Measurements from ENCODE around the gene PKMYT1. TPM values are rescaled to one million over a fixed set of nuclear protein-coding genes. Genes with fewer than 3 reads are reported as not detected.

PKMYT1 gene
- total RNA-seq, 1 donor from 2014 or later: 6.1 TPM

DNA sequence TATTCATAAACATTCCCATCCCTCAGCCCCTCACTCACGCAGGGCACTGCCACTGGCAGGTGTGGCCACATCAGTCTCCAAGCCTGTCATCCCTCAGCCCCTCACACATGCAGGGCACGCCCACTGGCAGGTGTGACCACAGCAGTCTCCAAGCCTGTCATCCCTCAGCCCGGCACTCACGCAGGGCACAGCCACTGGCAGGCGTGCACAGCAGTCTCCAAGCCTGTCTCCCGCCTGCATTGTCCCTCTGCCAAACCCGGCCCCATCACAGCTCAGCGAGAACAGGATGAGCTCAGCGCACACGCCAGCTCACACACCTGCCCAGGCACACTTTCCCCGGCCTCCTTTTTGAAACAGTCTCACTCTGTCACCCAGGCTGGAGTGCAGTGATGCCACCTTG lies 27.6 kb downstream of the PKMYT1 start:
- Histone ChIP-seq H3K36me3 (ENCODE audit: control insufficient read depth, insufficient read depth, low read length) (no peaks in the 10 kb centered on the region), H3K4me3 (ENCODE audit: low read depth, low read length) (no peak overlapping the region), H3K27me3 (ENCODE audit: control insufficient read depth, insufficient read depth, low read length) (peaks cover 26% of the 10 kb centered on the region)
- TF ChIP-seq CTCF (IDR thresholded peaks at IDR 0.05; ENCODE audit: insufficient read depth, low read length, poor library complexity, severe bottlenecking): no peak
- no peak for DNase-seq (ENCODE audit: low read depth)

DNA sequence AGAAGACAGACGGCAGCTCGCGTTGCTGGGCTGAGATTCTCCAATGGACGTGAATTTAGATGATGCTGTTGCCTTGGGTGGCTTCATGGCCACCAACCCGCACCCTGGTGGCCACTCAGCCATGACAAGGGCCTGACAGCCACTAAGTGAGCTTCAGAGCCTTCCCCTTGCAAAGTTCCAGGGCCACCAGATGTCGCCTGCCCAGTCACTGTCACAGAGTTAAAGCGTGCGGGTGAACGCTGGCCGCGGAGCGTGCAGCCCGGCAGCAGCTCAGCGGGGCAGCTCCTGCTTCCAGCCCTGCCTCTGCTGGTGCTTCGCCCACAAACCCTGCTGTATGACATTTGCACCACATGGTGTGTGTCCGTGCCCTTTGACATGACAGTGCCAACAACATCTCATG lies 29.5 kb downstream of the PKMYT1 start:
- no peak overlapping the region for H3K4me3 ChIP-seq (ENCODE audit: low read depth, low read length)
- no peaks in the 10 kb centered on the region for H3K36me3 ChIP-seq (ENCODE audit: control insufficient read depth, insufficient read depth, low read length)
- H3K27me3 ChIP-seq (ENCODE audit: control insufficient read depth, insufficient read depth, low read length): peaks cover 22% of the 10 kb centered on the region
- no peak for DNase-seq (ENCODE audit: low read depth)
- TF ChIP-seq CTCF (IDR thresholded peaks at IDR 0.05; ENCODE audit: insufficient read depth, low read length, poor library complexity, severe bottlenecking): no peak

DNA sequence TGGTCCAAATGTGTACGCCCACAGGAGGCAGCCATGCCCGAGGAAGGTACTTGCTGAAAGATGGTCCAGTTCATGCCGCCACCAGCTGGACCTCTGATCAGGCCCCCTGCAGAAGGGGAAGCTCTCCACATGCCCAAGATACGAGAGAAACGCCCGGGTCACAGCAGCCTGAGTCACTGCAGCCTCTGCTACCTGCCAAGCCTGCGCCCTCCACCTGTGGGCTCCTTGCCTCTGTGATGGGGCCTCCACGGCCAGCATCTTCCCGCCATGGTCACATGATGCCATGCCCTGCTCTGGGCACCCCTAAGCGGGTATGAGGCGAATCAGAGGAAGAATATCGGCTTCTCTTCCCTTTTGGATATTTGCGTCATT lies 29.9 kb downstream of the PKMYT1 start:
- no peak for TF ChIP-seq CTCF (IDR thresholded peaks at IDR 0.05; ENCODE audit: insufficient read depth, low read length, poor library complexity, severe bottlenecking)
- H3K27me3 ChIP-seq (ENCODE audit: control insufficient read depth, insufficient read depth, low read length): peaks cover 22% of the 10 kb centered on the region
- H3K36me3 ChIP-seq (ENCODE audit: control insufficient read depth, insufficient read depth, low read length): no peaks in the 10 kb centered on the region
- DNase-seq (ENCODE audit: low read depth): no peak
- no peak overlapping the region for H3K4me3 ChIP-seq (ENCODE audit: low read depth, low read length)

GRCh38 chr16:2949705-2950352 lies 30.4 kb downstream of the PKMYT1 start:
- Histone ChIP-seq H3K36me3 (ENCODE audit: control insufficient read depth, insufficient read depth, low read length) (no peaks in the 10 kb centered on the region), H3K27me3 (ENCODE audit: control insufficient read depth, insufficient read depth, low read length) (peaks cover 19% of the 10 kb centered on the region), H3K4me3 (ENCODE audit: low read depth, low read length) (no peak overlapping the region)
- TF ChIP-seq CTCF (IDR thresholded peaks at IDR 0.05; ENCODE audit: insufficient read depth, low read length, poor library complexity, severe bottlenecking): no peak
- DNase-seq (ENCODE audit: low read depth): no peak

DNA sequence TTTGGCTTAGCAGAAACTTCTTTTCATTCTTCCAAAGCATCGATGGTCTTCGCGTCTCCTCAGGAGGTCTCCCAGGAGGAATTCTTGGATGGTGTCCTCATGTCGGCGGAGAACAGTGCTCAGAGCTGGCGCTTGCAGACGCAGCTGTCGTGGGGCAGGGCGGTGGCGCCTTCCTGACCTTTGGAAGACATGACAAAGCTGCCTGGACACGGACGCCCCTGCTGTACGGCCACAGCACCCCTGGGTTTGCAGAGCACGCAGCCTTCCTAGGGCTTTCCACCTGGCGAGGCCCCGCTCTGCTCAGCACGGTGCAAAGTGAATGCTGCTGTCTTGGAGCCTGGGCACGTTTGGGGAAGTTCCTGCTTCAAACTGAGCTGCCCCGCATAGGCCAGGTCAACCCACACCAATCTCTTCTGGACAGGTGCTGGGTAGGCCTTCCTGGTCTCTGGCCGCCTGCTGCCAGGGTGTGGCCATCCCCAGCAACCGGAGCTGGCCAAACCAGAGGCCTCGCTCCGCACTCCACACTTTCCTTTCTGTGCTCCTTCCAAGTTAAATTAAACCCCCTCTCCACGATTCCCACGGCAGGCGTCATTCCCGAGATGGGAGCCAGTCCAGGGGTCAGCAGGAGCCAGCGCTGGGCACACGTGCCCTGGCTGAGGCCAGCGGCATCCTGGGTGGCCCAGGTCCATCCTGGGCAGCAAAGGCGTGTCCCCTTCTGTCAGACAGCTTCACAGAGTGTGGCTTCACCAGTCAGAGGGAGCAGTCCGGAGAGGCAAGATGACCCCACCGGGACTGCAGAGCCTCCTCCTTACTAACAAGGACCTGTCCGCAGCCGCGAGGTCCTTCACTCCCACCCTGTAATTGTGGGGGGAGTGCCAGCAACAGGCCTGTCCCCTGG lies 31.2 kb downstream of the PKMYT1 start:
- no peak for DNase-seq (ENCODE audit: low read depth)
- Histone ChIP-seq H3K36me3 (ENCODE audit: control insufficient read depth, insufficient read depth, low read length) (no peaks in the 10 kb centered on the region), H3K27me3 (ENCODE audit: control insufficient read depth, insufficient read depth, low read length) (peaks cover 11% of the 10 kb centered on the region), H3K4me3 (ENCODE audit: low read depth, low read length) (no peak overlapping the region)
- no peak for TF ChIP-seq CTCF (IDR thresholded peaks at IDR 0.05; ENCODE audit: insufficient read depth, low read length, poor library complexity, severe bottlenecking)
